GM18498 (cell line): ENCODE data around the gene KPNA6.
A peak's percentile ranks its signal among the peaks of the same experiment; 100 is the strongest.
"Not testable (repeated sequence)": the region's sequence is repeated elsewhere in the genome, so short reads cannot be mapped to it uniquely, and the experiment has no call there.

Experiments
- ATAC-seq: cut with Tn5 transposase; IDR thresholded peaks from one replicate; pipeline ENCODE4 v1.9.1; 2021; ENCODE audit warnings: mild to moderate bottlenecking, moderate library complexity; ENCODE audit not compliant: unreplicated experiment

The KPNA6 gene

DNA sequence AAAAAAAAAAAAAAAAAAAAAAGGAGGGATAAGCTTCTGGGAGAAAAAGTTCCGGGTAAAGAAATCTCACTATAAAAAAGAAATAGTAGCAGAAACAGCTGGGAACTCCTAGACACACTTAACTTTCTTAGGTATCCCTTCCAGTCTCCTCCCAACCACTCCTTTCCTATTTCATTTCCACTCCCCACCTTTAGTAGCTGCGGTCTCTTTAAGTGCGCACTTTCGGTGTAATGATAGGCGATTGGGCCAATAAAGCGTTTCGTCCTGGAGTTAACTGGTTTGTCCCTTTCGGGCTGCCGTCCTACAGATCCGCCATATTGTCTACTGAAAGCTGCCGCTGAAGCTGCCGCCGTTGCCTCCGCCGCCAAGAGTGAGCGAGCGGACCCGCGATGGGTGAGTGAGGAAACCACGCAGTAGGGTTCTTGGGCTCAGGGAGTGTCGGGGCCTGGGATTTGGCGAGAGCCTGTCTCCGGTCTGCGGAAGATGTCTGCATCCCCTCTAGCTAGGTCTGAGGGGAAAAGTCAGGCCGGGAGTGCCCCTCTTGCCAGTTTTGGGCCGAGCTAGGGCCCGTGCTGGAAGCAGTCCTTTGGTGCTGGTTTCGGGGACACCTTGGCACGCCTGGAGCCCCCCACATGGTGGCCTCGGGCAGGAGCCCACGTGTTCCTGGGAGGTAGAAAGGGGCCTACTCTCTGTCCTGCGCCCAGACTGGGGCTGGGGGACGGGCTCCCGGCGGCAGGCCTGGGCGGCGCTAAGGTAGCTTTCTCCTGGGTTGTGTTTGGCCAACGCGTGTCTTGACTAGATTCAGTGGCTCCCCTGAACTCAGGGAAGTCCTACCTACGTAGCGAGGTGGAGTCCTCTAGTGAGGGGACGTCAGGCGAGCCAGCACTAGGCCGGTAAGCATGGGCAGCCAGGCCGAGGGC is at the start of gene KPNA6:
KPNA6 (plus strand) TSS at position 315 of the 920 bp plus-strand sequence; CDS start at position 390, 75 bp downstream.
- ATAC-seq = peak; percentile 80

DNA sequence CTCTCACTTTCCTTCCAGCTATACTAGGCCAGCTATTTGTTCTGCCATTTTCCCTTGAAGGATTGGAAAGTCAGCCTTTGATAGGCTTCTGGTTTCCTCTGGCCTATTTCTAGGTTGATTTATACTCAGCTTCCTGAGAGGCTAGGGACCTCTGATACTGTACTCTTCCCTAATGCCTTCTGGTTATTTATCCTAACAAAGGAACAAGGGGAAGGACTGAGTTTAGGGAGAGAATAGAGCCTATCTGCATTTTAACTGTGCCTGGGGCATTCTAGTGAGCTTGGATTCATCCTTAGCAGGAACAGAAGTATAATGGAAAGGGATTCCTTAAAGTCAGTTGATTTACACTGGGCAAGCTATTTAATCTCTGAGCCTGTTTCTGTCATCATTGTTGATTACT is 46.9 kb upstream of the KPNA6 start:
- ATAC-seq = no peak

DNA sequence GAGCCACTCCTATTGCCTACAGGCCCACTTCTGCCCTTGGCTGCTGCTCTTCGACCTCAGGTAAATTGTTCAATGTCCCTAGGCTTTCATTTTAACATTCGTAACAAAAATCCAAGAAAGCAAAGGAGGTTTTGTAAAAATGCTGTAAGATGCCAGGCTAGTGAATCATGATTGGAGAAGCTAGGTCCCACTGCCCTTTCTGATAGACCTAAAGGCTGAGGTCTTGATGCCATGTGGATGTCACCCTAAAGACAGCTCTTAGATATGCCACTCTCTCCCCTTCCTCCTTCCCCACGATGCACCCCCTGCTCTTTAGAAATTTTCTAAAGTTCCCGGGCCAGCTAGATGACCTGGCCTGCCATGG is 45.0 kb upstream of the KPNA6 start:
- no peak for ATAC-seq

DNA sequence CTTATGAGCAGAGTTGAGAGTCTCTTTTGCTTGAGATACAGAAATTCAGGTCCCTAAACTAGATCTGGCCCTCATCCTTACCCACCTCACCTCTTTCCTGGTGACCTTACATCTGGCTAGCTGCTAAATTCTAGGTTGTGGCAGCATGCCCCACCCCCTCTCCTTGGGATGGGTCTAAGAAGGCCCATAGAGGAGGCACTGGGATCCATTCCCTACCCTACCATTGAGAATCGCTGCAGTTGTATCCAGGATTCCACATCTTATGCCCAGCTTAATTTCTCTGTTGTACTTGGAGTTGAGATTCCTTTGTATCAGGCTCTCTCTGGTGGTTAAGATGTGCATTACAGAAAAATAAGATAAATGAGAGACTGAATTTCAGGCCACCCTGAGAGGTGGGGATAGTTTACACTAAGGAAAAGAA is 44.6 kb upstream of the KPNA6 start:
- ATAC-seq = no peak

DNA sequence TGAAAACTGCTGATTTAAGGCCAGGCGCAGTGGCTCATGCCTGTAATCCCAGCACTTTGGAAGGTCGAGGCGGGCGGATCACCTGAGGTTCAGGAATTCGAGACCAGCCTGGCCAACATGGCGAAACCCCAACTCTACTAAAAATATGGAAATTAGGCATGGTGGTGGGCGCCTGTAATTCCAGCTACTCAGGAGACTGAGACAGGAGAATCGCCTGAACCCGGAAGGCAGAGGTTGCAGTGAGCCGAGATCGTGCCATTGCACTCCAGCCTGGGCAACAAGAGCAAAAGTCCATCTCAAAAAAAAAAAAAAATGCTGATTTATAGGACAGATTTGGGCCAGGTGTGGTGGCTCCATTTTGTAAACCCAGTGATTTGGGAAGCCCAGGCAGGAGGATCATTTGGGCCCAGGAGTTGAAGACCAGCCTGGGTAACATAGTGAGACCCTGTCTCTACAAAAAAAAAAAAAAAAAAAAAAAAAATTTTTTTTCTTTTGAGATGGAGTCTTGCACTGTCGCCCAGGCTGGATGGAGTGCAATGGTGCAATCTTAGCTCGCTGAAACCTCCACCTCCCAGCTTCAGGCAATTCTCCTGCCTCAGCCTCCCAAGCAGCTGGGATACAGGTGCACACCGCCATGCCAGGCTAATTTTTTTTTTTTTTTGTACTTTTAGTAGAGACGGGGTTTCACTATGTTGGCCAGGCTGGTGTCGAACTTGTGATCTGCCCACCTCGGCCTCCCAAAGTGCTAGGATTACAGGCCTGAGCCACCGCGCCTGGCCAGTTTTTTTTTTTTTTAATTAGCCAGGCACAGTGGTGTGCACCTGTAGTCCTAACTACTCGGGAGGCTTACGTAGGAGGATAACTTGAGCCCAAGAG is 42.0 kb upstream of the KPNA6 start:
- ATAC-seq = not testable (repeated sequence)

DNA sequence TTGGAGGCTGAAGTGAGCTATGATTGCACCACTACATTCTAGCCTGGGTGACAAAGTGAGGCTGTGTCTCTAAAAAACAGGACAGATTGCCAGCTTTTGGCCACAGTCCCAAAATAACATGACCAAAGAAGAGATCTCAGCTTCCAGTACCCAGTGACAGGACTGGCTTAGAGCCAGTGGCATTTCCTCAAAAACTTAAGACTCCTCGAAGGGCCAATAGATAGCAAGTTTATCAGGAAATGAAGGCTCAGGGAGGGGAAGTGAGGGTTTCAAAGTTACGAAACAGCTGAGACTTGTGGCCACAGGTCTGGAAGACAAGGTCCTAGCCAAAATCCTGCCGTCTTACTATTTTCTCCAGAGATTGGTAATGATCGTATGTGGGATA is 41.4 kb upstream of the KPNA6 start:
- ATAC-seq = no peak

DNA sequence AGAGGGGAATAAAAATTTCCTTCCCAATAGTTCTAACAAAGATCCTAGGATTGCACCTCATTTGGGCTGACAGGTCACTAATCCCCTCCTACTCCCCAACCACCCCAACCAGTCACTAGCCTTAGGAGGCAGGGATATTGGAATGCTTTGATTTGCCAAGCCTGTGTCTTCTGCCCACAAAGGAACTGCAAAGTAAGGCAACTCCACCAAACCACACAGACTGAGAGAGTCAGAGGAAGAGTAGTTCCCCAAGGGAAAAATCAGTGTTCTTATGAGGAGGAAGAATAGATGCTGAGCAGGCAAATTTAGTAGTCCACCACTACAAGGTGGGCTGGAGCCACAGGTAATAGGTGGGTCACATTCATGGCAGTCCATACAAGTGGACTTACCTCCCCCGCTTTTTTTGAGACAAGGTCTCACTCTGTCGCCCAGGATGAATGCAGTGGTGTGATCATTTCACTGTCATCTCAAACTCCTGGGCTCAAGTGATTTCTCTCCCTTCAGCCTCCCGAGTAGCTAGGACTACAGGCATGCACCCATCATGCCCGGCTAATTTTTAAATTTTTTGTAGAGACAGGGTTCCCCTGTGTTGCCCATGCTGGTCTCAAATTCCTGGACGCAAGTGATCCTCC is 38.8 kb upstream of the KPNA6 start:
- ATAC-seq = no peak

DNA sequence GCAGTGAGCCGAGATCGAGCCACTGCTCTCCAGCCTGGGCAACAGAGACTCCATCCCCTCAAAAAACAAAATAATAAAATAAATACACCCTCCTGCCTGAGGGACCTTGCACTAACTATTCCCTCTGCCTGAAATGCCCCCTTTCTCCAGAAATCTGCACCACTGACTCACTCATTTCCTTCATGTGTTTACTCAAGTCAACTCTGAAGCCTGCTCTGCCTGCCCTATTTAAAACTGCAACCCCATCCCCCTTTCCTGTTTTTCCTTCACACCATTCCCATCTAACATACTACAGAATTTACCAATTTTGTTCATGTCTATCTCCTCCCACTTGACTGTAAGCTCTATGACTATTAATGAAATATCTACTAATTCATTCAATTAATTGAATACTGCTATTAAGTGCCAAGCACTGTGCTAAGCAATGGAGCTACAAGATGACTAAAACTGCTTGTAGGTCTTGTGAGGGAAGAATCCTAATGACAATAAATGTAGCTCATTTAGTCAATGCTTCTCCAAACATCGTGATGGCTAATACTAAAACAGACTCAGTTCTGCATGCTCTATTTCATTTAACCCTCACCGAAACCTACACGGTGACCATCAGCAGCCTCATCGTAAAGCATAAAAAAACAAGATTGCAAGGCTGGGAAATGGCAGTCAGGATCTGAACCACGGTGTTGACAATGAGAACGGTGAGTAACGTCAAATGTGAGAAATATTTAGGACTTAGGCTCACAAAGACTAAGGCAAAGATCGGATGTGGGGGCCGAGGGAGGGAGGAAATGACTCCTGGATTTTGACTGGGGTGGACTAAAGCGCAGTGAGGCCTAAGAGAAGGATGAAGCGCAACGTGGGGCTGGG is 35.9 kb upstream of the KPNA6 start:
- no peak for ATAC-seq

DNA sequence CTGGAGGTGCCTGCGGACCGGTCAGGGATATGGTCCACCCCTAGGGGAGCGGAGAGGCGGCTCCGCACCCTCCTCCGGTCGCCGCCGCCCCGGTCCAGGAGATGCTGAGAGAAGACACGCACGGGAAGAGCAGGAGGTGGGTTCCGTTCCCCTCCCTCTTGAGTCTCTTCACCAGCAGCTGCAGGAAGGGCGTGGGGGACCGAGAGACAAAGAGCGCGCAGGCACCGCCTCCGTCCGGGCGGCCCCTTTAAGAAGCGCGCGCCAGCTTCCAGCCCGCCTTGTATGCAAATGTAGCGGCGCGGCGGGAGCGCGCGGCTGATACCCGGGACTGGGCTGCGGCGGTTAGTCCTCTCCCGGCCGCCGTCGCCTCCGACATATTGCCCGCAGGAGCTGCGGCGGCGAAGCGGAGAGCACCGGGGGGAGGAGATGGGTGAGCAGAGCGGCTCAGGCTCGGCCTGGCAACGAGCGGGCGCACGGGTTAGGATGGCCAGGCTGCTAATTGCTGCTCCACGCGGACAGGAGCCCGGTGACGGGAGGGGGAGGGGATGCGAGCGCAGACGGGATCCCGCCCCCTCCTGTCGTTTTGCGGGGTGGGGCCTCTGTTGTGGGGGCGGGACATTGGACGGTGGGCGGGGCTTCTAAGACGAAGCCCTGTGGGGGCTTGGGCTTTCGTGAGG is 35.1 kb upstream of the KPNA6 start, which contains the start of gene TMEM39B:
TMEM39B (plus strand) TSS at position 318 of the 677 bp plus-strand sequence; CDS start at position 427, 109 bp downstream.
- peak; percentile 87 for ATAC-seq

DNA sequence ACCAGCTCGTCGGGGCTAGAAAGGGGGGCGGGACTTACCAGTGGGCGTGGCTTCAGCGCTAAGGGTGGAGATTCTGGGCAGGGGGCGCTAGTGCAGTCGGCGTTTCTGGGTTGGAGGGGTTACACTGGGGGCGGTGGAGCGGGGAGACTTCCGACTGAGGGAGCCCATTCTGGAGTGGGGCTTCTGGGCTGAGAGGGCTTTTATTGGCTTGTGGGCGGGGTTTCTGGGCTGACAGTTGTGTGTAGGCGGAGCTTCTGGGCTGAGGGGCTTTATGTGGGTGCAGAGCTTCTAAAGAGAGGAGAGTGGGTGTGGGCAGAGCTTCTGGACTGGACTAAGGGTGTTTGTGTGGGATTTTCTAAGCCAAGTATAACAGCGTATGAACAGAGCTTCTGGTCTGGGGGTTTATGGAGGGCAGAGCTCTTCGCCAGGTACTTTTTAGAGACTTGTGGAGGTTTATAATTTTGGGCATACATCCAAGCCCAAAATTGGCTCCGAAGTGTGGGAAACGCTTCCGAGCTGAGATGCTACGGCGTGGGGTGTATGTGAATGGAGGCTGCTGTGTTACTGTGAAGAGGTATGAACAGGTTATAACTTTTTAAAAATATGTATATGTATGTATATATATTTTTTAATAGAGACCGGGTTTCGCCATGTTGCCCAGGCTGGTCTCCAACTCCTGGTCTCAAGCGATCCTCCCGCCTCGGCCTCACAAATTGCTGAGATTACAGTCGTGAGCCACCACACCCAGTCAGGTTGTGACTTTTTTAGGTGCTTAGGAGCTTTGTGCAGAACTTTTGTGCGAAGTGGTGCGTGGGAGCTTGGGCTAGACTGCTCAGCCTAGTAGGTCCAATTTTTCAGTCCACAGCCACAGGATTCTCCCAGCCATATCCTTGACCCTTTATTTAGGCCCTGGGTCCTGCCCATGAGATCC is 34.3 kb upstream of the KPNA6 start:
- ATAC-seq = no peak

DNA sequence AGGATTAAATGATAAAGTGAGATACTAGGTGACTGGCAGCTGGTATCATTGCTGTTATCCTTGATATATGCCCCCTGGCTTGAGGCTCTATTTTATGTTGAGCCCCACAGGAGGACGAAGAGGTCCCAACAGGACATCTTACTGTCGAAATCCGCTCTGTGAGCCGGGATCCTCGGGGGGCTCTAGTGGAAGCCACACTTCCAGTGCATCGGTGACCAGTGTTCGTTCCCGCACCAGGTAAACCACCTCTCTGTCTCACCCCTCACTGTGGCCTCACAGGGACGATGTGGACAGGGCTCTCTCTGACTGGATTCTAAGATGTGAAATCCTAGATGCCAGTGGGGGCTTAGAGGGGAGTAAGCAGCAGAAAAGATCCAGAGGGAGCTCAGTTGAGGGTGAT is 33.0 kb upstream of the KPNA6 start:
- no peak for ATAC-seq

DNA sequence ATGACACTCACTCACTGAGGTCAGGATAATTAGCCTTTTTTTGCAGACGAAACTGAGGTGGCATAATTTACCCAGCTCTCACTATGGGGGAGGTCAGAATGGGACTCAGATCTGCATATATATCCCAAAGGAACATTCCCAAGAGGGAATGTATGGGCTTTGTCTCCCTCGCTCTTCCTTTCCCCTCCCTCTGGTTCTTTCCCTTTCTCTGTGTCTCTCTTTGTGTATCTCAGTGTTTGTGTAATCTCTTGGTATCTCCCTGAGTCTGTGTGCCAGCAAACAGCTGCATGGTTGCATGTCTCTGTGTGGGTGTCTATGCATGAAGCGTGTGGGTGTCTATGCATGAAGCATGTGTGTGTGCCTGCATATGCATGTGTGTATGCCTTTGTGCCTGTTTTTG is 30.4 kb upstream of the KPNA6 start:
- ATAC-seq = no peak

DNA sequence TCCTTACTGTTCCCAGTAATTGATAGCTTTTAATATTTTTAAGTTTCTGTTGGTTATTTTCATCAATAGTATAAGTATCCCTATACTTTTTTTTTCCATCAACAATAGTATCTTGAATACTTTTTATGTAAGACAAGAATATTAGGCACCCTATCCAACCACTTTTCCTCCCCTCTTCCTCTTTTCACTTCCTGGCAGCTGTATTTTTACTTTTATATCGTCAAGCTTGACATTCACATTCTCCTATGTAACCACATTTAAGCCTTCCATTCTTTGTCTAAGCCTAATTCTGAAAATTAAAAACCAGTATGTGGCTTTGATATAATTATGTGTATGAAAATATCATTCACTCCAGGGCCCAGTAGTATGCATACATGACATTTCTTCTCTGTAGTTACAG is 25.8 kb upstream of the KPNA6 start:
- ATAC-seq = no peak

DNA sequence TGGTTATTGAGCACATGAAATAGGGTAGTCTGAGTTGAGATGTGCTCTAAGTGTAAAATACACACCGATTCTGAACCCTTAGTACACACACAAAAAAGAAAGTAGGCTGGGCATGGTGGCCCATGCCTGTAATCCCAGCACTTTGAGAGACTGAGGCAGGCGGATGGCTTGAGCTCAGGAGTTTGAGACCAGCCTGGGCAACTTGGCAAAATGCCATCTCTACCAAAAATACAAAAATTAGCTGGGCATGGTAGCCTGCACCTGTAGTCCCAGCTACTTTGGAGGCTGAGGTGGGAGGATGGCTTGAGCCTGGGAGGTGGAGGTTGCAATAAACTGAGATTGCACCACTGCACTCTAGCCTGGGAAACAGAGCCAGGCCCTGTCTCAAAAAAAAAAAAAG is 21.5 kb upstream of the KPNA6 start:
- not testable (repeated sequence) for ATAC-seq

DNA sequence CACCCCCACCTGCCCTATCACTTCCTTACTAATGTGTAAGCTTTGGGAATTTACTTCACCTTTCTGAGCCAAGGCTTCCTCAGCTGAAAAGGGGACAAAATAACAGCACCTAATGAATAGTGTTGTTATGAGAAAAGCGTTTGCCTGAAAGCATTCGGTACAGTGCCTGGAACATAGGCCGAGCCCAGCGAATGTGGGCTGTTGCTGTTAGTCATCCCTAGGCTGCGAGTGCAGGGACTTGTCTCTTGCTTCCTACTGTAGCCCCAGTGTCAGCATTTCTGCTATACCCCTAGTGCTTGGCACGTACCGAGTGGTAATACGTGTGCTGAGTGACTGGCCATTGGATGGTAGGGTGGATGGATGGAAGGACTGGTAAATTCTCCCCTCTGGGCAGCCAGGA is 16.7 kb upstream of the KPNA6 start:
- no peak for ATAC-seq

DNA sequence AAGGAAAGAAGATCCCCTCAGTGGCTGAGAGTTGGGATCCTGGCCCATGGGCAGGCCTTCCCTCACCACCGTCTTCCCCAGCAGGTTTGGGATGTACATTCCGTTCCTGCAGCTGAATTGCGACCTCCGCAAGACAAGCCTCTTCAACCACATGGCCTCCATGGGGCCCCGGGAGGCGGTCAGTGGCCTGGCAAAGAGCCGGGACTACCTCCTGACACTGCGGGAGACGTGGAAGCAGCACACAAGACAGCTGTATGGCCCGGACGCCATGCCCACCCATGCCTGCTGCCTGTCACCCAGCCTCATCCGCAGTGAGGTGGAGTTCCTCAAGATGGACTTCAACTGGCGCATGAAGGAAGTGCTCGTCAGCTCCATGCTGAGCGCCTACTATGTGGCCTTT is 16.3 kb upstream of the KPNA6 start:
- no peak for ATAC-seq

DNA sequence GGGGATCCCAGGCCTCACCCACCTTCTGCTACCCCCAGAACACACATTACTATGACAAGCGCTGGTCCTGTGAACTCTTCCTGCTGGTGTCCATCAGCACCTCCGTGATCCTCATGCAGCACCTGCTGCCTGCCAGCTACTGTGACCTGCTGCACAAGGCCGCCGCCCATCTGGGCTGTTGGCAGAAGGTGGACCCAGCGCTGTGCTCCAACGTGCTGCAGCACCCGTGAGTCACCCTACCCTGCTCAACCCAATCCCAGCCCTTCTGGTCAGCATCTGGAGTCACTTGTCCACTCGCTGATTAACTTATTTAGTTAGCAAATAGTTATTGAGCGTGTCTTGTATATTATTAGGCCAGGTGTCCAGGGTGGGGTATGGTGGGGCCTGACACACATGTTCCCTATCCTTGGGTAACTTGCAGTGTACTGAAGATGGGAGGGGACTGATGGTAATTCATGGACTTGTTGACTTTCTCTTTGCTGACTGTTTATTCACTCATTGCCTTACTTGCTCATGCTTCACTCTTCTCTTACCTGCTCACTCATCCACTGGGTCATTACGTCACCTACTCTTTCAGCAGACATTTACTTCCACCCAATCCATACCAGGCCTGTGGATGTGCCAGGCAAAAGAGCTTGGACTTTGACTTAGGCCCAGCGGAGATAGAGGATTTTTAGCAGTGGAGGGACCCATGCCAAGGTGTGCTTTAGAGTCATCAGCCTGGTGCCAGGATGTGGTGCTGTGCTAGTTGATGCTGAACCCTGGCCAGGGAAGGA is 12.9 kb upstream of the KPNA6 start:
- no peak for ATAC-seq

DNA sequence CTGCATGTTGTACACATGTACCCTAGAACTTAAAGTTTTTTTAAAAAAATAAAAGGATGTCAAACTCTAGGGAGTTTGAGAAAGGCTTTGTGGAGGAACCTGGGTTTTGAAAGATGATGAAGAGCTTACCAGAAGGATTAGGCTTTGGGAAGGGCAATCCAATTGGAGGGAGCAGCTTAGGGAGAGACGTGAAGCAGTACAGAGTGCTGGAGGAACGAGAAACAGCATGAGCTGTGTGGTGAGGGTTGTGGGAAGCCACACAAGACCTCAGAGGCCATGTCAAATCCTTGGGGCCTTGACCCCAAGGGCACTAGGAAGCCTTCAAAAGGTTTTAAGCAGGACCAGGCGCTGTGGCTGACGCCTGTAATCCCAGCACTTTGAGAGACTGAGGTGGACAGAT is 8.4 kb upstream of the KPNA6 start:
- no peak for ATAC-seq
